K562 (cell line): ENCODE data around the gene CDH2. TPM values are rescaled to one million over a fixed set of nuclear protein-coding genes. Genes with fewer than 3 reads are reported as not detected.

Experiments used
- polyA plus RNA-seq, 8 experiments: library from polyadenylated mRNA; depleted of rRNA in 4 of 8; stranded (reverse) in 5 of 8; unstranded in 3 of 8; fragments of >200 nt; fragmentation: Nextera tagmentation in 2 of 8; fragmentation: Illumina TruSeq in 1 of 8; extraction: Ambion mirVana in 2 of 8; extraction: Trizol in 1 of 8; gene quantifications; 2 replicates each; pipeline versions ENCODE4 v1.2.1 to v1.2.3, GENCODE V29; 2011 to 2014; ENCODE audit warnings: inconsistent platforms in 1 of 8, missing spikeins in 1 of 8
- total RNA-seq, 7 experiments: library from RNA; depleted of rRNA in 6 of 7; stranded (reverse); fragments of >200 nt in 6 of 7; fragmentation: Illumina TruSeq in 2 of 7; extraction: Trizol in 2 of 7; gene quantifications; 2 replicates each; pipeline versions ENCODE4 v1.2.1 to v1.2.3, GENCODE V29; 2011 to 2021; ENCODE audit warnings: low replicate concordance in 1 of 7
- TF ChIP-seq, protein P1 (sequence below), 2 experiments: fragments of 450-650 bp; IDR thresholded peaks; 2 replicates each; pipeline ENCODE4 v1.6.1; 2016; ENCODE audit warnings: mild to moderate bottlenecking in 2 of 2, borderline replicate concordance in 1 of 2, low read depth in 1 of 2, moderate library complexity in 1 of 2
- TF ChIP-seq, protein P2 (sequence below): sonication (generic); formaldehyde crosslinking; IDR thresholded peaks from 2 replicates; pipeline ENCODE4 v1.8.1; 2022; ENCODE audit warnings: missing genetic modification reagents

The CDH2 gene
- total and polyA plus RNA-seq, 9 of the 15 experiments (the other 6 are each of a cell fraction or from before 2014, with no cell fraction given), result 0.04 TPM; not detected in 8

DNA sequence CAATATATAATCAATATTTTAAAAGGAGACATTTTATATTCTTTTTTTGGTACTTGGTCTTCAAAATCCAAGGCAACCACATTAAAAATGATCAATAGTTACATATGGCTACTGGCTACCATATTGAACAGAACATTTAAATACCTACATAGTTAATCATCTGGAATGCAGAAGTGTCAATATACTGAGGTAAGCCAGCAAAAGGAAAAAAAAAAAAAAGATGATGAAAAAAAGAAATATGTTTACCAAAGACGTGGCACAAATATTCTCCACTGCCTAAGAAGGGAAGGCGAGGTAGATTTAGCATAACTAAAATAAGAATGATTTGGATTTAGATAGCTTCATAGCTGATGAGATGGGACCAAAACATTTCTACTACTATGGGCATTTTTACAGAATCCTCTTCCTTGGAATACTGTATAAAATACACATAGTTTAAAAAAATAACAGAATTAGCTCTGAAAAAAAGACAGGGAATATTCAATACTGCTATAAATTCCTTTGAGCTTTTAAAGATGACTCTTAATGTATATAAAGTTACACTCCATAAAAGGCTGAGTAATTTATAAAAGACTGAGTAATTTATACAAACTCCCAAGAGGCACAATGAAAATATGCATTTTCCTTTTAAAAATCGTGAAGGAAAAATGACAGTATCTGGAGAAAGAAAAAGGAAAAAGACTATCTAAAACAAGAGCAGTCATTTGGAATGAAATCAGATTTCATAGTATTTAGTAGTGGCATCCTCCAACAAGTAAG is 63.5 kb downstream of the CDH2 start (continued):
- TF ChIP-seq, protein P1, sequence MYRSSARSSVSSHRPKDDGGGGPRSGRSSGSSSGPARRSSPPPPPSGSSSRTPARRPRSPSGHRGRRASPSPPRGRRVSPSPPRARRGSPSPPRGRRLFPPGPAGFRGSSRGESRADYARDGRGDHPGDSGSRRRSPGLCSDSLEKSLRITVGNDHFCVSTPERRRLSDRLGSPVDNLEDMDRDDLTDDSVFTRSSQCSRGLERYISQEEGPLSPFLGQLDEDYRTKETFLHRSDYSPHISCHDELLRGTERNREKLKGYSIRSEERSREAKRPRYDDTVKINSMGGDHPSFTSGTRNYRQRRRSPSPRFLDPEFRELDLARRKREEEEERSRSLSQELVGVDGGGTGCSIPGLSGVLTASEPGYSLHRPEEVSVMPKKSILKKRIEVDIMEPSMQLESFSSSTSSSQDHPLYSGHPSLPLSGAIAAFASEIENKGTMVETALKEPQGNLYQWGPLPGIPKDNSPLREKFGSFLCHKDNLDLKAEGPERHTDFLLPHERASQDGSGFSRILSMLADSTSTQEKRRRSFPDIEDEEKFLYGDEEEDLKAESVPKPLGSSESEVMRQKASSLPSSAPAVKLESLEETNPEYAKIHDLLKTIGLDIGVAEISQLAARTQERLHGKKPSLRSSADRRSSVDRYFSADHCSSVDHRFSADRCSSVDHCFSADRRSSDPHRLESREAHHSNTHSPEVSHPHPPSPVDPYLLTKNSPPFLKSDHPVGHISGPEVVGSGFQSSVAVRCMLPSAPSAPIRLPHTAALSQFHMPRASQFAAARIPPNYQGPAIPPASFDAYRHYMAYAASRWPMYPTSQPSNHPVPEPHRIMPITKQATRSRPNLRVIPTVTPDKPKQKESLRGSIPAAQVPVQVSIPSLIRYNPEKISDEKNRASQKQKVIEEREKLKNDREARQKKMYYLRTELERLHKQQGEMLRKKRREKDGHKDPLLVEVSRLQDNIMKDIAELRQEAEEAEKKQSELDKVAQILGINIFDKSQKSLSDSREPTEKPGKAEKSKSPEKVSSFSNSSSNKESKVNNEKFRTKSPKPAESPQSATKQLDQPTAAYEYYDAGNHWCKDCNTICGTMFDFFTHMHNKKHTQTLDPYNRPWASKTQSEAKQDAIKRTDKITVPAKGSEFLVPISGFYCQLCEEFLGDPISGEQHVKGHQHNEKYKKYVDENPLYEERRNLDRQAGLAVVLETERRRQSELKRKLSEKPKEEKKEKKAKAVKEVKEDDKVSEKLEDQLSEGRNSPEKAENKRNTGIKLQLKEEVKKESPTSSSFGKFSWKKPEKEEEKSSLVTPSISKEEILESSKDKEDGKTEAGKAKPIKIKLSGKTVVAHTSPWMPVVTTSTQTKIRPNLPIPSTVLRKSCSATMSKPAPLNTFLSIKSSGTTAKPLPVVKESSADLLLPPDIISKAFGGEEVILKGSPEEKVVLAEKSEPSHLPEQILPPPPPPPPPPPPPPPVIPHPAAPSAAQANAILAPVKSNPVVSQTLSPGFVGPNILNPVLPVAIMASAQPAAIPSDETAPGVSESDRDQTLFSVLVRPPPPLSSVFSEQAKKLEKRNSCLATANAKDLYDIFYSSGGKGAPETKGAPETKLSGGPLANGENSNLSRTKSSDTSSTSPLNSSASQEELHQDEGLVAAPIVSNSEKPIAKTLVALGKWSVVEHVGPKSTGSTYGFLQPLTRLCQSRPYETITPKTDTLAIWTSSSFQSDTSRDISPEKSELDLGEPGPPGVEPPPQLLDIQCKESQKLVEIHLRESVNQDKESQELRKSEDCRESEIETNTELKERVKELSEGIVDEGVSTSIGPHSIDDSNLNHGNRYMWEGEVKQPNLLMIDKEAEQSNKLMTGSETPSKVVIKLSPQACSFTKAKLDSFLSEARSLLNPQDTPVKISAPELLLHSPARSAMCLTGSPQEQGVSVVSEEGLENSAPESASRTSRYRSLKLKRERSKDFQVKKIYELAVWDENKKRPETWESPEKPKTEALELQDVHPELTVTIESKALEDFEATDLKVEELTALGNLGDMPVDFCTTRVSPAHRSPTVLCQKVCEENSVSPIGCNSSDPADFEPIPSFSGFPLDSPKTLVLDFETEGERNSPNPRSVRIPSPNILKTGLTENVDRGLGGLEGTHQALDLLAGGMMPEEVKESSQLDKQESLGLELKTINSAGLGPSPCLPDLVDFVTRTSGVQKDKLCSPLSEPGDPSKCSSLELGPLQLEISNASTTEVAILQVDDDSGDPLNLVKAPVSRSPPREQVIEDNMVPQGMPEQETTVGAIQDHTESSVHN (IDR thresholded peaks at IDR 0.05; ENCODE audit: borderline replicate concordance in 1 of 2, low read depth in 1 of 2), result no peak
- TF ChIP-seq, protein P2, sequence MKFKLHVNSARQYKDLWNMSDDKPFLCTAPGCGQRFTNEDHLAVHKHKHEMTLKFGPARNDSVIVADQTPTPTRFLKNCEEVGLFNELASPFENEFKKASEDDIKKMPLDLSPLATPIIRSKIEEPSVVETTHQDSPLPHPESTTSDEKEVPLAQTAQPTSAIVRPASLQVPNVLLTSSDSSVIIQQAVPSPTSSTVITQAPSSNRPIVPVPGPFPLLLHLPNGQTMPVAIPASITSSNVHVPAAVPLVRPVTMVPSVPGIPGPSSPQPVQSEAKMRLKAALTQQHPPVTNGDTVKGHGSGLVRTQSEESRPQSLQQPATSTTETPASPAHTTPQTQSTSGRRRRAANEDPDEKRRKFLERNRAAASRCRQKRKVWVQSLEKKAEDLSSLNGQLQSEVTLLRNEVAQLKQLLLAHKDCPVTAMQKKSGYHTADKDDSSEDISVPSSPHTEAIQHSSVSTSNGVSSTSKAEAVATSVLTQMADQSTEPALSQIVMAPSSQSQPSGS (CRISPR knock-in tag), result no peak
